AG09319 (cell line): Measurements from ENCODE around the gene ULBP3.

Experiments
- DNase-seq: peaks from one replicate; pipeline ENCODE4 v3.0.0-alpha.2; 2010; ENCODE audit warnings: low read depth; ENCODE audit errors: extremely low read depth
- CTCF ChIP-seq: IDR thresholded peaks from 2 replicates; pipeline ENCODE4 v1.5.1; 2011; ENCODE audit warnings: low read depth, mild to moderate bottlenecking, inconsistent platforms, low read length, moderate library complexity

Gene ULBP3

GRCh38 chr6:150088481-150089154 is 19.7 kb upstream of the ULBP3 start:
- DNase-seq, result no peak
- TF ChIP-seq CTCF, result no peak

GRCh38 chr6:150087336-150087735 is 18.4 kb upstream of the ULBP3 start:
- no peak for DNase-seq
- TF ChIP-seq CTCF, result no peak

- TF ChIP-seq CTCF, result no peak
- DNase-seq, result no peak
Observed at GRCh38 chr6:150086026-150086425, 17.1 kb upstream of the ULBP3 start.

GRCh38 chr6:150084426-150084825 is 15.5 kb upstream of the ULBP3 start:
- TF ChIP-seq CTCF, result no peak
- no peak for DNase-seq

- no peak for TF ChIP-seq CTCF
Observed at GRCh38 chr6:150083839-150084238, 14.9 kb upstream of the ULBP3 start.

GRCh38 chr6:150081702-150082101 is 12.8 kb upstream of the ULBP3 start:
- DNase-seq, result no peak
- no peak for TF ChIP-seq CTCF

More at GRCh38 chr6:150083839-150084238, 14.9 kb upstream of the ULBP3 start:
- no peak for DNase-seq

GRCh38 chr6:150079604-150080003 is 10.7 kb upstream of the ULBP3 start:
- DNase-seq, result no peak
- TF ChIP-seq CTCF, result no peak
